Stimulated activated CD8-positive, alpha-beta memory T cell treated with anti-CD3 and anti-CD28 coated beads, Interleukin-7, amount 100 ng/mL, for 48 hours (primary cell): Measurements from ENCODE around the gene EIF4ENIF1.
A peak's percentile ranks its signal among the peaks of the same experiment; 100 is the strongest.
"Not testable (repeated sequence)": the region's sequence is repeated elsewhere in the genome, so short reads cannot be mapped to it uniquely, and the experiment has no call there.

Experiments
- DNase-seq, 2 donors: peaks; one replicate each; pipeline ENCODE4 v3.0.0-alpha.2; 2020; ENCODE audit warnings: low read depth in 1 of 2; ENCODE audit errors: extremely low read depth in 1 of 2

Gene EIF4ENIF1

GRCh38 chr22:31493355-31493754 is 3.7 kb upstream of the EIF4ENIF1 start:
- not testable (repeated sequence) for DNase-seq

GRCh38 chr22:31492151-31492550 is 2.5 kb upstream of the EIF4ENIF1 start:
- DNase-seq: no peak

DNA sequence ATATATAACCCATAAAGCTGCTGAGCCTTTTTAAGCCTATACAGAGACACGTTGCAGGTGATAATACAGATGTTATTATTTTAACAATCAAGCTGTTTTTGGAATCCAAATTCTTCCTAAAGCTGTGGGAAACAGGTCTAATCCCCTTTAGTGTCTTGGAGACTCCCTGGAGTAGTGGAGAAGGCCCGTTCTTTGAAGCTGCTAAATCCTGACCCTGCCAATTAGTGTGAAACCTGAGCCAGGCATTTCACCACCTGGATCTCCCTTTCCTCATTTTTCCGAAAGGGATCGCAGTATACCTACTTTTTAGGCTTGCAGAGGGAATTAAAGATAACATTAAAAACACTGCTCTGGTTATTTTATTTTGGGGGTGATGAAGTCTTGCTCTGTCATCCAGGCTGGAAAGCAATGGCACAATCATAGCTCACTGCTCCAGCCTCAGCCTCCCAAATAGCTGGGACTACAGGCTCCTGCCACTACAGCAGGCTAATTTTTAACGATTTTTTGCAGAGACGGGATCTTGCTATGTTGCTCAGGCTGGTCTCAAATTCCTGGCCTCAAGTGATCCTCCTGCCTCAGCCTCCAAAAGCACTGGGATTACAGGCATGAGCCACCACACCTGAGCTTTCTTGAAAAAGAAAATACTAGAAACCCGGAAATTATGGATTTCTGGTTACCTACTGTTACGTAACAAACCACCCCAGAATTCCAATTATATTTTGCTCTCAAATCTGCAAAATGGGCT is 1.7 kb upstream of the EIF4ENIF1 start:
- DNase-seq: no peak

GRCh38 chr22:31490496-31490925 is 869 bp upstream of the EIF4ENIF1 start:
- peak; percentile 29 to 47 for DNase-seq

- DNase-seq: peak in 1 of 2 donors; percentile 13
Measured at GRCh38 chr22:31488988-31489617, 539 bp downstream of the EIF4ENIF1 start.

DNA sequence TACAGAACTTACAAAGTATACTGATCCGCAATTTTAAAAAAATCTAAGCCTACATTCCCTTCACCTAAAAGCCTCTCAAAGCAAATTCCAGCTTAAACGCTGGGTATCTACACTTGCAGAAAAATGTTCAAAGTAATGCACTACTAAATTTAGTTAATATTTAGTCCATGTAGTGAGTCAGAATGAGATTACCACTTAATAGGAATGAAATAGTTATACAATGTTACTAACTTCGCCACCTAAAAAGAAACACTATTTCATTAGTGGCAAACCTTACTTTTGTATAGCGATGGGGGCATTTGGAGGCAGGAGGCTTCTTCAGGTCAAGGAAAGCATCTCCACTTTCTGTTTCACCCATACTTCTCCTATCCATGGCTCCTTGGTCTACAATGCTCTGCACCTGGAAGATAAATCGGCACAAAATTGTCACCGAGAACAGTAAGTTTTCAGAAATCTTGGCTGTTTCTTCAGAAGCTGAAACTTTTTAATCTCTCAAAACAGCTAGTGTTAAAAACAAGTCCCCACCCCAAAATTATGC is 1.2 kb downstream of the EIF4ENIF1 start:
- no peak for DNase-seq

- no peak for DNase-seq
Measured at GRCh38 chr22:31486951-31487350, 2.7 kb downstream of the EIF4ENIF1 start.

DNA sequence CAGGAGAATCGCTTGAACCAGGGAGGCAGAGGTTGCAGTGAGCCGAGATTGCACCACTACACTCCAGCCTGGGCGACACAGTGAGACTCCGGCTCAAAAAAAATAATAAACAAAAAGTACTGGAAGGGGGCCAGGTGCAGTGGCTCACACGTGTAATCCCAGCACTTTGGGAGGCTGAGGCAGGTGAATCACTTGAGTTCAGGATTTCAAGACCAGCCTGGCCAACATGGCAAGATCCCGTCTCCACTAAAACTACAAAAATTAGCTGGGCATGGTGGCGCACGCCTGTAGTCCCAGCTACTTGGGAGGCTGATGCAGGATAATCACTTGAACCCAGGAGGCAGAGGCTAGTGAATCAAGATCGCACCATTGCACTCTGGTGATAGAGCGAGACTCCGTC is 3.3 kb downstream of the EIF4ENIF1 start:
- not testable (repeated sequence) for DNase-seq

DNA sequence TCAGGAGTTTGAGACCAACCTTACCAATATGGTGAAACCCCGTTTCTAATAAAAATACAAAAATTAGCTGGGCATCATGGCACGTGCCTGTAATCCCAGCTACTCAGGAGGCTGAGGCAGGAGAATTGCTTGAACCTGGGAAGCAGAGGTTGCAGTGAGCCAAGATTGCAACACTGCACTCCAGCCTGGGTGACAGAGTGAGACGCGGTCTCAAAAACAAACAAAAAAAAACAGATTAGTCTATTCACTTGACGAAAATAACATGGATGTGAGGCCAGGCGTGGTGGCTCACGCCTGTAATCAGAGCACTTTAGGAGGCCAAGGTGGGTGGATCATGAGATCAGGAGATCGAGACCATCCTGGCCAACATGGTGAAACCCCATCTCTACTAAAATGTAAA is 7.2 kb downstream of the EIF4ENIF1 start:
- not testable (repeated sequence) for DNase-seq

- no peak for DNase-seq
Measured at GRCh38 chr22:31481129-31481528, 8.5 kb downstream of the EIF4ENIF1 start.

DNA sequence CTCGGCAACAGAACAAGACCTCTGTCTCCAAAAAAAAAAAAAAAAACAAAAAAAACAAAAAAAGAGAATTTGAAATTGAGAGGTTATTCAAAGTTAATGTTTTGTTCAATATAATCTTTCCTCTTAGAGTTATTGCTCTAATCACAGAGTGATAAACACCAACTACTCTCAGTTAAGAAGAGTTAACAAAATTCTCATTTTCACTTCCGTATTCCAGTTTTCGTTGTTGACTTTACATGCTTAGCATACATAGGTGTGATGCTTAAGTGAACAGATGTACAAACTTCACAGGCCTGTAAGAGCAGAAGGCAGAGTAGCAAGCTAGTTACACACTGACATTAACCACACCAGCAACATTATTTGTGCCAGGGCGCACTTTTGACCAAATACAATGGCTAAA is 12.3 kb downstream of the EIF4ENIF1 start:
- no peak for DNase-seq

DNA sequence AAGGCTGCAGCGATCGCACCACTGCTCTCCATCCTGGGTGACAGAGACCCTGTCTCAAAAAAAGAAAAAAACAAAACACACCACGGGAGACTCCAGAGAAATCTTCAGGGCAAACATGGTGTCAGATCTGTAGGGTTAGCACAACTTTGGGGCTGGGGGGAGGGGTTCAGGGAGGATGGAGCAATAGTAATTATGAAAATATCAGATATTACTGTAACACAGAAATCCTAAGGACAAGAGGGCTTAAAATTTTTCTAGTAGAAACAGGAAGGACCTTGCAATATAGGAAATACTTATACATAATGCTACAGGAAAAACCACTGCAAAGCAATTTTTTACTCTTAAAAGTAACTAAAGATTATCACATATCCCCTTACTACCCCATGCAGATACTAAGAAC is 13.8 kb downstream of the EIF4ENIF1 start:
- no peak for DNase-seq

- no peak for DNase-seq
Measured at GRCh38 chr22:31474743-31475142, 14.9 kb downstream of the EIF4ENIF1 start.

DNA sequence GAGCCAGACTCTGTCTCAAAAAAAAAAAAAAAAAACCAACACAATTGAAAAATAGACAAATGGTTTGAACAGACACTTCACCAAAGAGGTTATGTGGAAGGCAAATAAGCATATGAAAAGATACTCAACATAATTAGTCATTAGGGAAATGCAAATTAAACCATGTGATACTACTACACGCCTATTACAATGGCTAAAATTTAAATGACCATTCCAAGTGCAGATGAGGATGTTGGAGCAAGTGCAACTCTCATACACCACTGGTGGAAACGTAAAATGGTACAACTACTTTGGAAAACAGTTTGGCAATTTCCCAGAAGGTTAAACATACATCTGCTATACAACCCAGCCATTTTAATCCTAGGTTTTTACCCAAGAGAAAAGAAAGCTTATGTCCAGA is 24.3 kb downstream of the EIF4ENIF1 start:
- DNase-seq: no peak

- no peak for DNase-seq
Measured at GRCh38 chr22:31461699-31462098, 27.9 kb downstream of the EIF4ENIF1 start.

GRCh38 chr22:31451709-31452571 is 37.7 kb downstream of the EIF4ENIF1 start:
- DNase-seq: no peak

DNA sequence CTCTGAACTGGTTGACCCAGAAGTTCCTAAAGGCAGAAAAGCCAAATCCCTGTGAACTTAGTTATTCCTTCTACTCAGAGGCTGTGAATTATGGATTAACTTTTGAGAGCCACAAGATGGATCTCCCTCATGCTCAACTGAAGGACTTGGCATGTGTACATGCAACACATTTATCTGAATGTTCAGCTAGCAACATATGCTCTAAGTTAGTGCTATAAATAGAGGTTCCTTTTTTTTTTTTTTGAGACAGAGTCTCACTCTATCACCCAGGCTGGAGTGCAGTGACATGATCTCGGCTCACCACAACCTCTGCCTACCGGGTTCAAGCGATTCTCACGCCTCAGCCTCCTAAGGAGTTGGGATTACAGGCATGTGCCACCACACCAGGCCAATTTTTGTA is 40.1 kb downstream of the EIF4ENIF1 start:
- no peak for DNase-seq

DNA sequence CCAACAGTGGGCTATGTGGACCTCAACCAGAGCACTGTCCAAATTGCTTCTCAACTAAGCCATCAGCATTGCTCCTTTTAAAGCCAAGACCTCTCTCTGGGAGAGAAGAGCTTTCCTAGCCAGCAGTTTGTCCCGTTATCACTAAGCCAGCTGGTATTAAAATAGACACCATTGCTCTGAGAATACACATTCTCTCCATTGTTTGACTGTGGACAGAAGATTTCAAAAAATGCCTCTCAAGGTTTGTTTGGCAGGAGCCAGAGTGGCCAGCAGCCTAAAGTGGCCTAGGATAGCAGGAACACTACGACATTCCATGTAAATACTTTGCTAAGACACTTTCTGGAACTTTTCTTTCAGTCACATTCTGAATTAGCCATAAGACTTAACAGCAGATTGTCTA is 41.3 kb downstream of the EIF4ENIF1 start:
- no peak for DNase-seq

- DNase-seq: no peak
Measured at GRCh38 chr22:31447337-31447736, 42.3 kb downstream of the EIF4ENIF1 start.

GRCh38 chr22:31446767-31447166 is 42.9 kb downstream of the EIF4ENIF1 start:
- no peak for DNase-seq

DNA sequence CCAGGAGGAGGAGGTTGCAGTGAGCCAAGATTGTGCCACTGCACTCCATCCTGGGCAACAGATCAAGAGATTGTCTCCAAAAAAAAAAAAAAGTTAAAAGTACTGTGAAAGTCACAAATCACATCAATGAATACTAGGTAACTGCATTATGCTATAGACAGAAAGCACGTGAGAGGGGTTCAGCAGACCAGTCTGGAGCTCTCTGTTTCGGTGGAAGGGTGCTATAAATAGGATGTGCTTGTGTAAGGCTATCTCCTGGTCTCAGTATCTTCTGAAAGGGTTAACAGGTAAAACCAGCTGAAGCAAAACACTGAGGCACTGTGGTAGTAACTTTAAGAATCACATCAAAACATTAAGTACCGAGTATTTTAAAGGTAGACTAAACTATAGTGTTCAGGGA is 43.4 kb downstream of the EIF4ENIF1 start:
- DNase-seq: no peak
